HG03097 (cell line): ENCODE data around the gene C7.
"Not testable (repeated sequence)": the region's sequence is repeated elsewhere in the genome, so short reads cannot be mapped to it uniquely, and the experiment has no call there.

Experiments
- ATAC-seq: cut with Tn5 transposase; IDR thresholded peaks from one replicate; pipeline ENCODE4 v1.9.1; 2021; ENCODE audit not compliant: unreplicated experiment, low FRiP score

The C7 gene

GRCh38 chr5:40988746-40989510, 79.6 kb downstream of the C7 start:
- no peak for ATAC-seq

DNA sequence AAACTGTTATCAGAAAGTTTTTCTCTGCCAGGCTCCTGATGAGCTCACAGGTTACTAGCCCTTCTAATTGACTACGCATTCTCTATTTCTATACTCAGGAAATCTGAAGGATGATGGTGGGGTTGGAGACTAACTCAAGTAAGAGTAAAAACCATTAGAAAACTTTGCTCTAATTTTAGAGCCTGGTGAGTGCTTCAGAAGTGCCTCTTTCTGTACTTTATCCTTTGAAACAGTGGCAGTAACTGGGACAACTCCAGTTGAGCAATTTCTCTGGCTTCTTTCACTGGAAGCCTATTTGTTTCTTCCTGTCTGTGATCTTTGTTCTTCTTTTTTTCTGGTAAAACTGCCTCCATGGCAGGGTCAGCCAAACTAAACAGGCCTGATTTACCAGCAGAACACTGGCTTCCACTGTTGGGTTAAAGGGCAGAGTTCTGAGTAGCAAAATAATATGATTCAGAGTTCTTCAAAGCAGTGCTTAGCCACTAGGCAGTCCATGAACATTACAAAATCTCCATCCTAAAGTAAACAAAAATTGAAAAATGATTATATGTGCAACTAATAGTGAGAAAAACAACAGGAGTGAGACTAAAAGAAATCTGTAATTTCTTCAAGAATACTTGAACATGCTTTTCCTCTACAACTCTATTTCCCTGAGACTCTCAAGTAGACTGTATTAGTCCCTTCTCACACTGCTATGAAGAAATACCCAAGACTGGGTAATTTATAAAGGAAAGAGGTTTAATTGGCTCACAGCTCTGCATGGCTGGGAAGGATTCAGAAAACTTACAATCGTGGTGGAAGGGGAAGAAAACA, 82.1 kb downstream of the C7 start:
- no peak for ATAC-seq

DNA sequence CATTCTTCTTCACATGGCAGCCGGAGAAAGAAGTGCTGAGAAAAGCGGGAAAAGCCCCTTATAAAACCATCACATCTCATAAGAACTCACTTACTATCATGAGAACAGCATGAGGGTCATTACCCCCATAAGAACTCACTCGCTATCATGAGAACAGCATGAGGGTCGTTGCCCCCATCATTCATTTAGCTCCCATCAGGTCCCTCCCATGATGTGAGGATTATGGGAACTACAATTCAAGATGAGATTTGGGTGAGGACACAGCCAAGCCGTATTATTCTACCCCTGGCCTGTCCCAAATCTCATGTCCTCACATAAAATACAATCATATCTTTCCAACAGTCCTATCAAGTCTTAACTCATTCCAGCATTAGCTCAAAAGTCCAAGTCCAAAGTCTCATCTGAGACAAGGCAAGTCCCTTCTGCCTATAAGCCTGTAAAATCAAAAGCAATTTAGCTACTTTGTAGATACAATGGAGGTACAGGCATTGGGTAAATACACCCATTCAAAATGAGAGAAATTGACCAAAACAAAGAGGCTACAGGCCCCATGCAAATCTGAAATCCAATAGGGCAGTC, 82.8 kb downstream of the C7 start:
- no peak for ATAC-seq

GRCh38 chr5:40995801-40996586, 86.7 kb downstream of the C7 start:
- ATAC-seq = no peak

DNA sequence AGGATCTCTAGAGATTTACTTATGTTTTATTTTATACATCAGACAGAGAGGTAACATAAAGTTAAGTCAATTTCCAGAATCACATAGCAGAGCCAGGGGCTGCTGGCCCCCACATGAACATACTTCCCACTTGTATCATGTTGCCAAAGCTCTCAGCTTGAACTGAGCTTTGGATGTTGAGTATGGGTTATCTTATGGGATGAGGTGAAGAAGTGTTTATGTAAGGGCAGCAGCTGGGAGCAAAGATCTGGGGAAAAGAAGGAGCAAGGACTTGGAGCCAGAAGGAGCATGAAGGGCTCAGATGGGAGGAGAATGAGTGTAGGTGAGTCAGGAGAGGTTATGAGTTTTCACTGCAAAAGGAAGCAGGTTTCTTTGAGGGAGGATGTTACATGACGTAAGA, 89.8 kb downstream of the C7 start:
- no peak for ATAC-seq

GRCh38 chr5:40999966-41000365, 90.7 kb downstream of the C7 start:
- no peak for ATAC-seq

GRCh38 chr5:41003670-41004376, 94.5 kb downstream of the C7 start:
- no peak for ATAC-seq

DNA sequence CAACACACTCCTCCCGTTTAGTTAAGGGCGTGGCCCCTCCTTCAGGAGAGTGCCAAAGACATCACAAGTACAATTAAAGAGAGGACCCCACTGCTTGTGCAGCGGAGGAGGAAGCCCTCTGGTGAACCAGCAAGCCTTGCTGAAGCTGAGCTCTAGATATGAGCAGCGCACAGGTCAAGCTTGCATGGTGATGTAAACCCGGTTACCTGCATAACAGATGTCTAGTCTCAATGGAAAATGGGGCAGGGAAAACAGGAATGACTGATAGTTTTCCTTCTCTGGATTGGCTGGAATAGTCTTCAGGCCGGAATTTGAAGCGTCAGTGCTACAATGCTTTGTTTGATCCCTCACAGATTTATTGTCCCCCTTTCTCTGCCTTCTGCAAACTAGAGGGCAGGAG, 95.6 kb downstream of the C7 start:
- no peak for ATAC-seq

- no peak for ATAC-seq
Observed at GRCh38 chr5:41009232-41009631, 99.9 kb downstream of the C7 start.

GRCh38 chr5:41010572-41010971, 101.3 kb downstream of the C7 start:
- no peak for ATAC-seq

GRCh38 chr5:41012318-41012717, 103.0 kb downstream of the C7 start:
- no peak for ATAC-seq

DNA sequence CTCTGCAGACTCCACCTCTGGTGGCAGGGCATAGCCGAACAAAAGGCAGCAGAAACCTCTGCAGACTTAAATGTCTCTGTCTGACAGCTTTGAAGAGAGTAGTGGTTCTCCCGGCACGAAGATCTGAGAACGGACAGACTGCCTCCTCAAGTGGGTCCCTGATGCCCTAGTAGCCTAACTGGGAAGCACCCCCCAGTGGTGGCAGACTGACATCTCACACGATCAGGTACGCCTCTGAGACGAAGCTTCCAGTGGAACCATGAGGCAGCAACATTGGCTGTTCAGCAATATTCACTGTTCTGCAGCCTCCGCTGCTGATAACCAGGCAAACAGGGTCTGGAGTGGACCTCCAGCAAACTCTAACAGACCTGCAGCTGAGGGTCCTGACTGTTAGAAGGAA, 113.3 kb downstream of the C7 start:
- ATAC-seq = not testable (repeated sequence)
